Measurements from ENCODE around the gene IGLON5.
A peak's percentile ranks its signal among the peaks of the same experiment; 100 is the strongest.

The IGLON5 gene

DNA sequence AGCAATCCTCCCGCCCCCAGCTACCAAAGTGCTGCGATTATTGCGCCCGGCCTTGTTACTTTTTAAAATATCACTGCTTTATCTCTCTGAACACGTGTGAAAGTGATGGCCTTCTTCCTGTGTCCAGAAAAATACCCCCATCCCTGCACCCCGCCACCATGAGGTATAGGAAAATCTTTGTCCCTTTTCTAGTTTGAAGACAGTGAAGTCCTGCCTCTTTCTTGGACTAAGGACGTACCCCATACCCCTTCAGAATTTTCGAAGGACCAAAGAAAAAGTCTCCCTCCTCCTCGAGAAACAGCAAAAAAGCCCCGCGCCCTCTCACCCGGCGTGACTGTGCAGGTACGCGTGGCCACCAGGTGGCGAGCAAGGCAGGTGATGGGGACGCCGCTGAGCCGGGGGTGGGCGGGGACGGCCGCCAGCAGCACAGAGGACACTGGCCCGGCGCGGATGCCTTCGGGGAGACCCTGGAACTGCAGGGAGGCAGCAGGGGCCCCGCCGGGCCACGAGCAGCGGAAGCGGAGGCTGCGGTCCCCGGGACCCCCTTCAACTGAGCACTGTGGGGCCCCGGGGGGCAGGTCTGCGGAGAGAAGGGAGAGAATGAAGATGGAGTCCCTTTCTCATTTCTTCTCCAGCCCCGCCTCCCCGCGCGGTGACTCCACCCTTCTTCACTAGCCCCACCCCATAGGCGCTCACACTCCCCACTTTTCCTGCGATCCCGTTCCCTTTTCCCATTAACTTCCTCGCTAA, 27.3 kb downstream of the IGLON5 start:
- peak; percentile 94 for DNase-seq (ENCODE audit: low spot score)

DNA sequence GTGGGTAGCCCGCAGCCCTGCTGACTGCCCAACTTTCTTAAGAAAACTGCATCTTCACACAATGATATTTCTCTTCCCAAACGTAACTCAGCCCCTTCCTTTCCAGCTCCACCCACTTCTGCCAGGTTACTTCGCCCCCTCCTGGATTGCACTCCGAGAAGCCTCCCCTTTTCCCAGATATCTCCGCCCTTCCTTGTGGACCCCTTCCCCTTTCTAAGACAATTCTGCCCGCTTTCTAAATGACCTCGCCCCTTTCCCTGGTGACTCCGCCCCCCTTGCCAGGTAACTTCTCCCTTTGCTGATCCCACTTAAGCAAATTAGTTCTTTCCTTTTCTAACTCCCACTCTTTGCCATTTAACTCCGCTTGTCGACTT, 27.9 kb downstream of the IGLON5 start:
- DNase-seq (ENCODE audit: low spot score), result peak; percentile 63

DNA sequence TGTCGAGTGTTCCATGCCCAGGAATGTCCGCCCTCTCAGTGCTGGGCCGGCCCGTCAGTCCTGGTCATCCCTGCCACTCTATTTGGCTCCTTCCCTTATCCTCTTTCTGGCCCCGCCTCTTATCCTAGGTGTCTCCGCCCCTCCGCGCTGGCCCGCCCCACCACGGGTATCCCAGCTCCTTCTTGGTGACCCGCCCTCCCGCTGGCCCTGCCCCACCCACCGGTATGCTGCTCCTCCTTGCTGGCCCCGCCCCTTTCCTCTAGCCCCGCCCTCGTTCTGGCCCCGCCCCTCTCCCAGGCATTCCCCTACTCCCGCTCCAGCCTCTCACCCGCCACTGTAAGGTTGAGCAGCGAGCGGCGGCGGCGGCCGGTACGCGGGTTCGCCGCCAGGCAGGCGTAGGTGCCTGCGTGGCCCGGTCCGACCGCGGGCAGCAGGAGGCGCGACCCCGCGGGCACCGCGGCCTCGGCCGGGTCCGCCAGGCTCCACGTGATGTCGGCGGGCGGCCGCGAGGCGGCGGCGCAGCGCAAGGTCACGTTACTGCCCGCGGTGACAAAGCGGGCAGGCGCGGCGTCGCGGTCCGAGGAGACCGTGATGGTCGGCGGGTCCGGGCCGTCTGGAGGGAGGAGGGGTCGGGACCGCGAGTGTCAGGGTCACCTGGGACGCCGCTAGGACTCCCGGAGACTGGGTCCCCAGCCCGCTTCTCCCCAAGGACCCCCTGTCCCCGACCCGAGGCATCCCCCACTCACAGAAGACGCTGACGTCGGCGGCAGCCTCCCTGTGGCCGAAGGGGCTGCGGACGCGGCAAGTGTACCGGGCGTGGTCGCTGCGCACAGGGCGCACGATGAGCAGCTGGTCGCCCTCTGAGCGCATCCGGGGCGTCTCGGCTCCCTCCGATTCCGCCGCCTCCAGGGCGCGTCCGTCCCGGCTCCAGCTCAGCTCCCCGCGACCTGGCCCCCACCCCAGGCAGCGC, 28.5 kb downstream of the IGLON5 start:
- DNase-seq (ENCODE audit: low spot score), result peak; percentile 94

DNA sequence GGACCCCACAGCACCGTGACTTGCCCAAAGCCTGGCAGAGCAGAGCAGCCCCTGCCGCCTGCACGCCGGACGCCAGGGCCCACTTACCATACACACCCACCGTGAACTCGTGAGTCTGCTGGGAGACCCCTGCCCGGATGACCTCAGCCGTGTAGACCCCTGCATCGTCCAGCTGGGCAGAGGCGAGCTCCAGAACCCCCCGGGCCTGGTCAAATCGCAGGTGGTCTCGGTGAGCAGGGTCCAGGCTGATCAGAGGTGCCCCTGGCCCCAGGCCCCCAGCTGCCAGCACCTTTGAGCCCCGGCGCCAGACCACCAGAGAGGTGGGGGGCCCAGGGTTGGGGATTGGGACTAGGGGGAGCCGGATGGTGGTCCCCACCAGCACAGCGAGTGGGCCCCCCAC, 29.6 kb downstream of the IGLON5 start:
- no peak for DNase-seq (ENCODE audit: low spot score)

DNA sequence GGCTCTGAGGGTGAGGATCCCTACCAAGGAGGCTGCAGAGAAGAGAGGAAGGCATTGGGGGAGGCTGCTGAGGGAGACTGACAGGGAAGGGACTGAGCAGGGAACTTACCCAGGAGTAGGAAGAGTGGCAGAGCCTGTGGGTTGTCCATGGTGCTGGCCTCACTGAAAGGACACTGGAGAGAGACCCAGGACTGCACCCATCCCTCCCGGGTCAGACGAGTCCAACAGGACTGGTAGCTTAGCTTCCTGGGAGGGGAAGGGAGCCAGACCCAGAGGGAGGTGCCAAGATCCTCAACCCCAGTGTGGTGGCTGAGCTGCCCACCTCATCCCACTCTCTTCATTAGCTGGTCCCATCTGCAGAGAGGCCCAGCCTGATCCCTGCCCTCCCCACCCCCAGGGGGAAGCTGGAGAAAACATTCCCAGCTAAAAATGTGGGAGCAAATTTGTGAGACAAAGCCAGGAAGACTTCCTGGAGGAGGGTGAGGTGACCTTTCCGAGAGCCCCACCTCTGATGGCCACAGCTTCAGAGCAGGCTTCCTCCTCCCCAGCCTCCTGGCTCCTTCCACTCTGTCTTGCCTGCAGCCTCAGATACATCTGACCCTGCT, 30.6 kb downstream of the IGLON5 start, which contains the start of gene VSIG10L:
TSS of gene VSIG10L (minus strand) at position 164 of the 605 bp plus-strand sequence. CDS start at position 149, 15 bp downstream.
- no peak for DNase-seq (ENCODE audit: low spot score)

DNA sequence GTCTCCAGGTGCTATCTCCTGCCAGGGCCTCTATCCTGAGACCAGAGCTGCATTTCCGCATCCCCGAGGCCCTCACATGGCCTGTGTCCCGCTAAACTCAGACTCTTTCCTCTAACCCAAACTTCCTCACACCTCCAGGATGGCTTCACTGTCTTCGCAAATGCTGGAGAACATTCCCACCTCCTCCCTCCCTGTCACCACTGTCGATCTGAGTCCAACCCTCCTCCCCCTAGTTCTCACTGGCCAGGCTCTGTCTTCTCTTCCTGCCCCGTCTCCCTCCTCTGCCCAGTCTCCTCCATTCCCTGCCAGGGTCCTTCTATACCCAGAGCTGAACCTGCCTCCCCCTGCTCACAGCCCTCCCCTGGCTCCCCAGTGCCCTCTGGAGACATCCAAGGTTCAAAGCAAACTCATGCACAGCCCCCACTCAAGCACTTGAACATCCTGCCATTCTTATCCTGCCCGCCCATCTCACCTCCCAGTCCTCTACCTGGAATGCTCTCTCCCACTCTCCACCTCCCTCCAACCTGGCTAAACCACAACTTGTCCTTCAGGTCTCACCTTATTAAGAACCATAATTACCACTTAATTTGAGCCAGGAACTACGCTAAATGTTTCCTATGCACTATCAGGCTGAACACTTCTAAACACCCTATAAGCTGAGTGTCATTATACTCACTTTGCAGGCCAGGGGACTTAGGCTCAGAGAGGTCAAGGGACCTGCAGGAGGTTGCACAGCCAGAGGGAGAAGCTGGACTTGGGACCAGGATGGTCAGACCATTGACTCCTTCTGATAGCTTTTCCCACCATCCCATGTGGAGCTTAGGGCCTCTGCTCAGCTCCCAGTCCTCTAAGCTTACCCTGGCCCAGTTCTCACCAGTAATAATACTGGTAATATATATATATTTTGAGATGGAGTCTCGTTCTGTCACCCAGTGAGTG, 31.5 kb downstream of the IGLON5 start:
- DNase-seq (ENCODE audit: low spot score), result no peak

DNA sequence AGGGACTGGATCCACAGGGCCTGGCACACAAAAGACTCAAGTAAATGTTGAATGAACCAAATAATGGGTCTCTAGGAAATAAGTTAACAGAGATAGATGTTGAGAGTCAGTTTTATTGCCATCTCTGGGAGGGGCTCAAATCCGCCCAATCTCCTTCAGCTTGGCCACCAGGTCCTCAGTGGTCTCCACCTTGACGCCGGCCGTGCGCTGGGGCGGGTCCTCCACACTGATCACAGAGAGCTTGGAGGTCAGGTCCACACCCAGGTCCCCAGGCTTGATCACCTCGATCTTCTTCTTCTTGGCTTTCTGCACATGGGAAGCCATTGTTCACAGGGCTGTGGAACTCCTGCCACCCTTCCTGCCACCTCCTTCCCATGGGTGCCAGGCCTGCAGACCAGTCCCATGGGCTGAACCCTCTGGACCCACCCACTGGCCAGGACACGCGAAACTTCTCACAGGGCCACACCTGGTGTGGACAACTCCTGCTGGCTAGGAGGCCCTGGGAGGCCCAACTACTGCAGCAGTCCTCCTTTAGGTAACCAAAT, 33.7 kb downstream of the IGLON5 start:
- DNase-seq (ENCODE audit: low spot score), result no peak

DNA sequence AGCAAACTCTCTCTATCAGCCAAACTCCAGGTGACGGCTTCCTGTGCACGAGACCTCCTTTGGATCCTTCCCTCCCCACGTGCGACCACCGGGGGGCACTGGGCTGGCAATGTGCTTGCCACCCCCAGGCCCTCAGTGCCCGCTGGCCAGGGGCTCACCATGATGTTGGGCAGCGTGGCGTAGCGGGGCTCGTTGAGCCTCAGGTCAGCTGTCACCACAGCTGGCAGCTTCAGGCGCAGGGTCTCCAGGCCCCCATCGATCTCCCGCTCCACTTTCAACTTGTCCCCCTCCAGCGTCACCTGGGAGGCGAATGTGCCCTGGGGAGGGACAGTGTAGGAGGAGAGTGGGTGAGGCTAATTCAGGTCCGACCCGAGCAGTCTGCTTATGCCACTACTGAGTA, 35.3 kb downstream of the IGLON5 start:
- no peak for DNase-seq (ENCODE audit: low spot score)

DNA sequence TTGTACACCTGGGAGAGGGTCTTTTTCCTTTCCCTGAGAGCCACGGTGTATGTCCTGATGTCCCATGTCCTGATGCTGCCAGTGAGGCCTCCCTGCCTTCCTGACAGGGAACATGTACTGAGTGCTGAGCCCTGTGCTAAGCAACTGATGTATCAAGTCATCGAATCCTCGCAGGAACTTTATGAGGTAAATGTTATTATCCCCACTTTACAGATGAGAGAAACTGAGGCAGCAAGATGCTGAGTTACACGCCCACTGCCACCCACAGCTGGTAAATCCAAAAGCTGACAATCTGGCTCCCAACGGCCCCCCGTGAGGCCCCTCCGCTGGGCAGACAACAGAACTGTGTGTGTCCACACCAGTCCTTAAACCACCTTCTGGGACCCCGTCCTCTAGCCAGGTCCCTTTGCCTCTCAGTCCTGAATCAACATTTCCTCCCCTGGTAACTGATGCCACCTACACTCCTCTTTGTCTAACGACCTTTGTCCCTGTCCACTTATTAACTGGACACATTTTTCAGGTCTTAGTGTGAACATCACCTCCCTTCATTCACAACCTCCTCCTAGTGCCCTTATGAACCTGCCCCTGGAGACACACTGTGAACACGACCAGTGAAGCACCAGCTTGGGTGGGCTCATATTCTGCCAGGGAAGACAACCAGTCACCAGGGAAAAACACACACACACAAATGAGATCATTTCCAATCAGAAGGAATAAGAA, 35.9 kb downstream of the IGLON5 start:
- no peak for DNase-seq (ENCODE audit: low spot score)

DNA sequence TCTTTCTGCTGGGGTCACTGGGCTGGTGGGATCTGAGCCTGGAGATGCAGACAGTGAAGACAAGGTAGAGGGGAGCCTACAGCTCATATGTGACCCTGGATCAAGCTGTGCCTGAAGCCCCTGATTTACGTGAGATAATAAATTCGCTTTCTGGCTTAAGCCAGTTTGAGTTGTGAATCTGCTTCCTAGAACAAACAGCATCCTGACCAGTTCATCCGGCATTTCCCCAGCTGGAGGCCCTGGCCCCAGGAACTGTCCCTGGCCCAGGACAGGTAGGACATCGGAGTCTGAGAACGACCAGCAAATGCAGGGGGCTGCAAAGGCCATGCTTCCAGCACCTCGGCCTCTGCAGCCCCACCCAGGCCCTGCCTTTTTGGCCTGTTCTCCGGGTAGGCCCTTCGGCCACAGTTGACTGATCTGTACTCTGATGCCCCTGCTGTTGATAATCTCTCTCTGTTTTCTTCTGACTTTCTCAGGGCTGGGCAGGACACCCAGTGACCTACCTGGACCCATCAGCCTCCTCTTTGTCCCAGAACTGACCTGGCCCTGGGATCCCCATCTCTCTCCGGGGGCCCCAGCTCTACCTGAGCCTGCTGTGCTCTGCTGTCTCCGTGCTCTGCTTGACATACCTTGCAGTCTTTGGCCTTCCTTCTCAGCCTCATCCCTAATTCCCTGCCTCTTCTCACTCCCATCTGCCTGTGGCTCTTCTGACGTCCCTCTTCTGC, 40.0 kb downstream of the IGLON5 start:
- DNase-seq (ENCODE audit: low spot score), result no peak

DNA sequence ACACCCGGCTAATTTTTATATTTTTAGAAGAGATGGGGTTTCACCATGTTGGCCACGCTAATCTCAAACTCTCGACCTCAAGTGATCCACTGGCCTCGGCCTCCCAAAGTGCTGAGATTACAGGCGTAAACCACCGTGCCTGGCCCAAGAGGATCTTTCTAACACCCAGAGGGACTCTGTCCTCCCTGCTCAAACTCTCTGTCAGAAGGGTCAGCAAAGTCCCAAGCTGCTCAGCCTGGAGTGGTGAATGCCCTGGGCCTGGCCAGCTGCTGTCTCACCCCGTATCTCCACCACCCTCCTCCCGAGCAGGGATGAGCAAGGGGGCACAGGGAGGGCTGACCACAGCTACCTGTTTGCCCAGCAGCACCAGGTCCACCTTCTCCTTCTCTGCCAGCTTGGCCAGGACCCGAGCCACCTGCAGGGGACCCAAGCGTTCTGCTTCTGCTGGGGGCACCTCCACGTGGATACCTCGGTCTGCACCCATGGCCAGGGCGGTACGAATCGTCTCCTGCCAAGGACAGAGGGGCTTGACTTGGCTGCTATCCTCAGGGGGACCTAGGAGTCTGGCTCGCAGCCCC, 41.4 kb downstream of the IGLON5 start:
- no peak for DNase-seq (ENCODE audit: low spot score)

DNA sequence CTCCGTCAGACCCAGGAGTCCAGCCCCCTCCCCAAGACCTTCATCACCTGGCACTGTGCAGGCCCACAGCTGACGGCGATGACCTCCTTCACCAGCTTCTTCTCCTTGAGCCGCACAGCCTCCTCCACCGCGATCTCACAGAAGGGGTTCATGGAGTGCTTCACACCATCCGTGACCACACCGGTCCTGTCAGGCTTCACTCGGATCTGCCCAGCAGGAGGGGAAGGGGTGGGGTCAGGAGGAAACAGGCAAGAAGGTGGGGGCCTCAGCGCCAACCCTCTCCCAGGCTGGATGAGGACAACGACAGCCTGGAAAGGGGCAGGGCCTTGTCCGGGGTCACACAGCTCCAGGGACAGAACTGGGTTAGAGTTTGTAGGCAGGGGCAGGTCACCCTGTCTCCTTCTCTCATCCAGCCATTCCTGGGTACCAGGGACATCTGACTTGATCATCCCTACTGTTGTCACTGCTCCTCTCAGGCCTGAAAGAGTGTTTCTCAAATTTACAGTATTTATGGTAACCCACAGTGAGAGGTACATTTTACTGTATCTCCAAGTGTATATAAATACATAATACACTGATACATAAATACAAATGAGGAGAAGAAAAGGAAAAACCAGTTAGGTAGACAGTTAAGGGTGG, 42.8 kb downstream of the IGLON5 start:
- no peak for DNase-seq (ENCODE audit: low spot score)

DNA sequence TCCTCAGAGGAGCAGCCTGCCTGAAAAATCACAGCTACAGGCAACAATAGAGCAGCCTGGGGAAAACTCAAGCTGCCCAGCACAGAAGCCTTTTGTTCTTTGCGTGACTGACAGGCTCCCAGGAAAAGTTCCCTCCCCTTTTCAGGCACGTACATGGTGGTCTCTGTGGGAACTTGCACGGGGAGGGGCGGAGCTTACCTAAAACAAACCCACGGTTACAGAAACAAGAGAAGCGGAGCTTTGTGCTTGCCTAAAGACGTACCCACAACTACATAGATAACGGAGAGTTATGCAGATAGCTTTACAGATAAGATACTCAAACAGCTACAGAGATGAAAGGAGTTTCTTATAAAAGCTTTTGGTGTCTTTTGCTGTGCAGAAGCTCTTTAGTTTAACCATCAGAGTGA, 43.3 kb downstream of the IGLON5 start:
- DNase-seq (ENCODE audit: low spot score), result peak; percentile 71

DNA sequence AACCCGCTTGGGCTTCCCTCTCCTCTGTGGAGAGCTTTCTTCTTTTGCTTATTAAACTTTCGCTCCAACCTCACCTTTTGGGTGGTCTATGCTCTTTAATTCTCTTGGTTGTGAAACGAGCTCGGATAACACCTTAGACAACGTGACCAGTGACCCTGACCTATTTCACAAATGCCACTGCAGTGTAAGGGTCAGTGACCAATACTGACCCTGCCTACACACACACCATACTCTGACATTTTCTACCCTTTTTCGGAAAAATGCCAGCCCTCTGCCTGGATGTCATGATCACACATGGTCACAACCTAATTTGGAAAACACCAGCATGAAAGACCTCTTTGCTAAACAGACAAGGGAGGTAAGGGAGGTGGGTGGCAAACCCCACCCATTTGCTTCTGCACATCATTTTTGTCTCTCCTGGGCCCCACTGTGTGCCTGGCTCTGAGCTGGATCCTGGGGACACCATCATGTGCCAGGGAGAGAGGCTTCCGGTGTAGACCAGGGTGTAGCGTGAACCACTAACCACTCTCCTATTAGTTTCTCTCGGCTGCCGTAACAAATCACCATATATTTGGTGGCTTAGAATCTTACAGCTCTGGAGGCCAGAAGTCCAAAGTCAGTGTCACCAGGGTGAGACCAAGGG, 44.8 kb downstream of the IGLON5 start:
- no peak for DNase-seq (ENCODE audit: low spot score)

DNA sequence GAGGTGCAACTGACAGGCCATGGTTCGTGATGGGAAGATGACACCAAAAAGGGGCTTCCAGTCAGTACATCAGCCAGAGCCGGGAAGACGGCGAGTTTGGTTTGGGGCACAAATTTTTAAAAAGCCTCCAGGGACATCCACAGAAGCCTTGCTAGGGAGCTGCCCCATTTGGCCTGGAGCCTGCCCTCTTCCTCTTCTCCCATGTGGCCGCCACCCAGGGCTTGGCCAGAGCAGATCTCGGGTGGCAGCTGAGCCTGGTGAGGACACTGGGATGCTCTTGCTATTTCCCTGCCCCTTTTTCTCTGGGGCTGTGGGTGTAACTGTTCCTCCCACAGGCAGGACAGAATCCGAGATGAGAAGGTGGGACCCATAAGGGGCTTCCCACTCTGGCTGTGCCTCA, 46.5 kb downstream of the IGLON5 start:
- no peak for DNase-seq (ENCODE audit: low spot score)

DNA sequence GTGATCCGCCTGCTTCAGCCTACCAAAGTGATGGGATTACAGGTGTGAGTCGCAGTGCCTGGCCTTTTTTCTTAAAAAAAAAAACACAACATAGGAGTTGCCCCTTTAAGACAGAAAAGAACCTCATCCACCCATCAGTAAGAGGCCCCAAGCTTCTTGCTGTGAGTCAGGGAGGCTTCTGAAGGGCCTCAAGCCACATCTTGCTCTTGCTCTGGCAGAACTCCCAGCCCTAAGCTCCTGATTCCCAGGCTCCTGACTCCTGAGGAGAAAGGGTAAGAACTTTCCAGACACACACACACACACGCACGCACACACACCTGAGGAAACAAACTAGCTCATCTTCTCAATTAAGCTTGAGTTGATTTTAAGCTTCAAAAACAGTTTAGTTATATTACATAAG, 47.9 kb downstream of the IGLON5 start:
- DNase-seq (ENCODE audit: low spot score), result no peak

DNA sequence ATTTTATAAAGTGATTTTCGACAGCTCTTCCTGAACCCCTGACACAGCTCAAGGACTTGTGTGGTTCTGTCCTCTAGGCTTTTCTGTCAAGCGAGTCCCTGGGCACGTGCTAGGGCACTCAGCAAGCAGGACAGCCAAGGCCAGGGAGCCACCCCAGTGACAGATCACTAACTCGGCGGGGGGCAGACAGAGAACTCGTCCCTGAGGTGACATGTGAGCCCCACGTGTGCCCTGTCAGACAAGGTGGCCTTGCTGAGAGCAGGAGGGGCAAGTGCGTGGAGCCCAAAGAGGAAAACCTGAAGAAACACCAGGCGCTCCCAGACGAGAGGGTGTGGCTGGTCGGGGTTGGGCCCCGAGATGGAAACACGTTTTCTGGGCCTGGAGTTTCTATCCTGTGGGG, 49.8 kb downstream of the IGLON5 start:
- DNase-seq (ENCODE audit: low spot score), result no peak
